ENCODE results near the gene CCDC172.

The CCDC172 gene, protein sequence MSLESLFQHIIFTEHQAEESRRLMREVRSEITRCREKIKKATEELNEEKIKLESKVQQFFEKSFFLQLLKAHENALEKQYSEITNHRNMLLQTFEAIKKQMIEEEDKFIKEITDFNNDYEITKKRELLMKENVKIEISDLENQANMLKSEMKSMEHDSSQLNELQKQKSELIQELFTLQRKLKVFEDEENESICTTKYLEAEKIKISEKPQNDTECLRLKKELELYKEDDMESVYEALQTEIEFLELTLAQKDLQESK

DNA sequence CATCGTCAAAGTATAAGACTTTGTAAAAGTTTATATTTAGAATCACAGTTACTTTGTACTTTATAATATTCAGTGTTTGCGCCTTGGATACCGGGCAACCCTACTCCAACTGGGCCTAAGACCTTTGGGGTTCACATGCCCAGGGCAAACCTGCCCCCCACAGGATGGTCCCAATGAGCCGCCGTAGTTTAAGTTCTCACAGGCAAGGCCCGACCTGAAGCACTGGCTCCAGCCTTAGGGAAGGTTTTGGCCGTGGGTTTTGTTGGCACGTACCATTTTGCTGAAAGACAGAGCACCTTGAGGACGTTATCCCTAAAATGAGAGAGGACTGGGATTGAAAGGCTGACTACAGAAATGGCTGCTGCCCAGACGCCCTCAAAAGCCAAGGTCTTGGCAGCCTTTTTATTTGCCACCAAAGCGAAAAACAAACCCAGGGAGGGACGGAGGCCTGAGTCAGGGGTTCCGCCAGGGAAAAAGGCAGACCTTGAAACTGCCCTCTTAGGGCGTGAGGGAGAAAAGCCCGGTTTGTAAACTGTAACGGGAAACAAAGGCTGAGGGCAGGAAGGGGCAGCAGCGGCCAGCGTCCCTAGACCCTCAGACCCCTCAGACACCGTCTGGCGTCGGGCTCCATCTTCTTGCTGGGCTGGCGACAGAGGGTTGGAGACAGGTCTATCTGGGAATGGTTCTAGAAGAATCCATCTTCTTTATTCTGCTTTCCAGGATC is at the start of gene CCDC172:
TSS of gene CCDC172 (plus strand) at position 222 of the 724 bp plus-strand sequence. CDS start 564 bp downstream, outside the sequence.
- DNase-seq, result no peak

DNA sequence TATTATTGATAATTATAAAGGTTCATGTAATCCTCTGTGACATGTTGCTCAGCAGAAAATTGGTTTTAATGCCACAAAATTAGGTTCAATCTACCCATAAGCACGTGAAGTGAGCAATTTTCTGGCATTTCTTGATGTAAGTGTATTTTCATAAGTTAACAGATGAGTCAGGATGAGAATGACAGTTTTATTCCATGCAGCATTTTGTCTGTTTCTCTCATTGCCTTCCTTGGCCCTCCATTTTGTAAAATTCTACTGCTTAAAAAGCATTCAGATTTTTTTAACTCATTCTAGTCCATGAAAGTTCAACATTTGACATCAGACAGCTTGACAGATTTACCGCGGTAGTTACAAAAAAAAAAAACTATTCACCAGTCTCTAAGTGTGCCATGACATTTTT is 47.3 kb upstream of the CCDC172 start:
- no peak for DNase-seq

GRCh38 chr10:116278846-116279245 is 45.4 kb upstream of the CCDC172 start:
- no peak for DNase-seq

DNA sequence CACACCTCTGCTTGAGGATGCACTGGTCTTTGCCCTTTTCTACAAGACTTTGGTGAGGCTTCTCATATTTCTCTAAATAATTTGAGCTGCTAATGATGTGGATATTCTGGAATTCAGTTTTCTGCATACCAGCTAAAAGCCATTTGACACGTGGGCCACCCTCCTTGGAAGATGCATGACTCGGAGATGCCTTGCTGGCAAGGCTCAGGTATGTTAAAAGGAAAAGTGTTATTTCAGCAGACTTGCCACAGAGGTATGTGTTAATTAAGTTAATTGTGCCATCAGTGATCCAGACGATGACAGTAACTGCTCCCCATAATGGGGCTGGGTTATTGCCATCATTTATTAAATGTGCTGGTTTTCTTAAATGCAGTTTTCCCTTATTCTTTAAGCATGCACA is 42.5 kb upstream of the CCDC172 start:
- DNase-seq, result no peak

DNA sequence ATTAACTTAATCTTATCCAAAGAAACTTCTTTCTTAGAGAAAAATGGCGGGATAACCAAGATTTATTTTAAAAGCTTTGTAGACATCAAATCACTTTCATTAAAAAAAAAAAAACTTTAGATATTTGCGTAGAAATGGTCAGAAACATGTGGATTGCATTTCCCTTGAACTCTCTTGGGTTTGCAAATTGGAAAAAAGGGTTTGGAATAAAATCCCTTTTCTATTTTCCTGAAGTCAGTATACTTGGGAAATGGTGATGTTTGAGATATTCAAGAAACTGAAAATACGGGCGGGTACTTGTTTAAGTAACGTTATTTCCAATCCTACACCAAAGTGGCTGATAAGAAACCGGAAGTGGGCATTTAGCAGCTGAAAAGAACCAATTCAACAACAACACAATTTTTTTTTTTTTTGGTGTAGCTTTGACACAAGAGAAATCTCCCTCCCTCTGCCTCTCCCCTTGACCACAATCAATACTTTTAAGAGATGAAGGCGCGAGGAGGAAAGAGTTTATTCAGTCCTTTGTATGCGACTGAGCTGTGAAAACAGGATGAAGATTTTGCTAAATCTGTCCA is 37.5 kb upstream of the CCDC172 start:
- no peak for DNase-seq

DNA sequence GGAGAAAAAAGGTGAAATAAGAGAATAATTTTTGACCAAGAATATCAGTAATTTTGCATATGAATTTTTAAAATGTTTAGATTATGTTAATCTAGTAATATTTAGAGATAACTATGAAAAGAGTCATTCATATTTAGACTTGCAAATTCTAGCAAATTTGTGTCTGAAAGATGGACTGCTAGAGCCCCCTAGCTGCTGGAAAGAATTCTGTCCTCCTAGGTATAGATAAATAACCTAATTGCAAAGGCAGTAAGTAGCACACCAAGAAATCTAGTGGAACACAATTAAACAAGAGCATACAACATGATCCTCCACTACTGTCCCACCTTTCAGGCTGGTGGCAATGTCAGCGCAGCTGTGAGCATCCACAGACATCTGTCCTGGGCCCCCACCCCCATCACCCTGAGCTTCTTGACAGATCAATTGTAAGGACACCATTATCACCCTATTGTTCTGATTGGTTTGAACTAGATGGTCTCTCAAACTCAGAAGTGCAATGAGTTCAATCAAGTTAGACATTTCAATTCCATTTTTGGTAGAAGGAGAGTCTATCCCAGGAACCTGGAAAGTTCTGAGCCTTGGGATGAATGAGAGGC is 36.2 kb upstream of the CCDC172 start:
- no peak for DNase-seq

DNA sequence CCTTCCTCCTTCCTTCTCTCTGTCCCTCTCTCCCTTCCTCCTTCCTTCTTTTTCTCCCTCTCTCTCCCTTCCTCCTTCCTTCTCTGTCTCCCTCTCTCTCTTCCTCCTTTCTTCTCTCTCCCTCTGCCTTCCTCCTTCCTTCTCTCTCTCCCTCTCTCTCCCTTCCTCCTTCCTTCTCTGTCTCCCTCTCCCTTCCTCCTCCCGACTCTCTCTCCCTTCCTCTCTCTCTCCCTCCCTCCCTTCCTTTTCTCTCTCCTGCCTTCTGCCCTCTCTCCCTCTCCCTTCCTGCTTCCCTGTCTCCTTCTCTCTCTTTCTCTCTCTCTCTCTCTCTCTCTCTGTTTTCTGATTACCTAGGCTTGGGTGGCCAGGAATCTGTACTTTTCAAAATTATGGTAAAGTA is 34.6 kb upstream of the CCDC172 start:
- no peak for DNase-seq

- no peak for DNase-seq
These were observed 31.8 kb upstream of the CCDC172 start for GRCh38 chr10:116292493-116292892.

GRCh38 chr10:116296291-116296721 is 27.9 kb upstream of the CCDC172 start:
- no peak for DNase-seq

DNA sequence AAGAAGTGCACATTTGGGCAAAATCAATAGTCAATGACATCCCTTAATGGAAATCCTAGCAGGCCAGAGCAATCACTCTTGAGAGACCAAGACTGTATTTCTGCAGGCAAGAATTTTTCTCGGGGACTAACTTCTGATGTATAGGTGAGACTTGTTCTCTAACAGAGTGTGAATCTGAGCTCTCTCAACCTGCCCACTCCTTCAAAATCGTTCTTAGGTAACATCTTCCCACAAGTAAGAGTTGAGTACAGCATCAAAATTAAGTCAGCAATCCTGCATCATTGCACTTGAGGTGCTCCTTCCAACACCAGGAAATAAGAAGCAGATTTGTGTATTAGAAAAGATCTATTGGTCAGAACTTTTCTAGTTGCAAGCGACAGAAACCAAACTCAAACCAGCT is 25.7 kb upstream of the CCDC172 start:
- no peak for DNase-seq

GRCh38 chr10:116300542-116300941 is 23.7 kb upstream of the CCDC172 start:
- DNase-seq, result no peak

DNA sequence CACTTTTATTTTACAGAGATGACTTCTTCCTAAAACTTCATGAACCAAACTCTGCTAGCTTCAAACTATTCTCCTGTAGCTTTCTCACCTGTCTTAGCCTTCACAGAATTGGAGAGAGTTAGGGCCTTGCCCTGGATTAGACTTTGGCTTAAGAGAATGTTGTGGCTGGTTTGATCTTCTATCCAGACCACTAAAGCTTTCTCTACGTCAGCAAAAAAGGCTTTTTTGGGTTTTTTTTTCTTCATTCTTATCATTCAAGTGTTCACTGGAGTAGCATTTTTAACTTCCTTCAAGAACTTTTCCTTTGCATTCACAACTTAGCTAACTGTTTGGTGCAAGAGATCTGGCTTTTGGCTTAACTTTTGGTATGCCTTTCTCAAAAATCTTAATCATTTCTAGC is 19.3 kb upstream of the CCDC172 start:
- no peak for DNase-seq

DNA sequence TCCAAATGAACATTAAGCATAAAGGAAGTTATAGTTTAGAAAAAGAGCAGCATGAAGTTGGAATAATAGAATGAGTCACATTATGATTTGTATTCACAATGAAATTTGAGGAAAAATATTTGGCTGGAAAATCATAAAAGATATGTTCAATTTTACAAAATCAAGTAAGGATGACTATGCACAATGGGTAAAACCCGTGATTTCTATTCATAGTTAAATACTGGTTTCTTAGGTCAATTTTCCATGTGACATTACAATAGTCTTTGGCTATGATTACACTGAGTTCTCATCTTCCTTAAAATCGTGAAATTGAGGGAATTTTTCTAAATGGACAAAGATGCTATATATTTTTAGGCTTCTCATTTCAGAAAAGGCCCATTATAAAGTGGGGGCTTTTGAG is 17.4 kb upstream of the CCDC172 start:
- DNase-seq, result no peak

- DNase-seq, result no peak
These were observed 16.8 kb upstream of the CCDC172 start for GRCh38 chr10:116307455-116307854.

GRCh38 chr10:116311016-116311415 is 13.2 kb upstream of the CCDC172 start:
- DNase-seq, result no peak

DNA sequence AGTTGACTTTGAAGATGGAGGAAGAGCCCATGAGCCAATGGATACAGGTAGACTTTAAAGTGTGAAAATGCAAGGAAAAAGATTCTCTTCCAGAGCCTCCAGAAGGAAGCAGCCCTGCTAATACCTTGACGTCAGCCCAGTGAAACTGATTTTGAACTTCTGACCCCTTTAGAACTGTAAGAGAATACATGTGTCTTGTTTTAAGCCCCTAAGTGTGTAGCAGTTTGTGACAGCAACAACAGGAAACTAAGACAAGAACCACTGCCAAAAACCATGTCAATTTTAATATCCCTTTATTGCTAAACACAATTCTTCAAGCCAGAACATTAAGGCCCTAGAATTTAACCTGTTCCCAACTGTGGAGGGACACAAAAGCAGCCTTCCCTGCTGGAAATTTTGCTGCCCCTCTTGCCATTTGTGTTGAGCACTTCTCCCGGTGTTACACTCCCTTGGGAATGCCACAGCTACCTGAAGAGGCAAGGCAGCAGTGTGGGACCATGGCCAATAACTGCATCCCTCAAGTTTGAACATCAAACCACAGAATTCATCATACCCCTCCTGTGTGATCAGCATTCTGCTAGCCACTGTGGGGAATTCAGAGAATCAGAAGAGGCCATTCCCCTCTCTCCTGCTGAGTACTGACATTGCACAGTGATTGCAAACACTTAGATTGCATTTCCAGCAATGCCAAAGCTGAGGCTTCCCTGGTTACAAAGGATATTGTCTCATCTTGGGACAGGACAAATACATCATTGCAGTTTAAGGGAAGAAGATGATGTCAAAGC is 12.3 kb upstream of the CCDC172 start:
- no peak for DNase-seq

DNA sequence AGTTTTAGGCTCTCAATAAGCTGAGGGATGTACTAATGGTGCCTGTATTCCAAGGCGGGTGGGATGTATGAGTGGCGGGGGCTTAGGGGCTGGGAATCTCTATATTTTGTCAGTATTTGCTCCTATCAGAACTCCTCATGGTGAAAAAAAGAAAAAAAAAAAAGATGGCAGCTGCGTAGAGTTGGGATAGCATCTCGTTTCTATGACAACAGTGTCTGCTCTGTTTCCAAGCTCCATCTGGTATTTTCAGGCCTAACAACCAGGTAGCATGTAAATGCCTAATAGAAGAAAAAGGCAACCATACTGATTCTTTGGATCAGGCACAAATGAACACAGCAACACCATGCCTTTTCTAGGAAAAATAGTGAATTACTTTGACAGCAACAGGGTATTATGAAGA is 11.7 kb upstream of the CCDC172 start:
- no peak for DNase-seq

DNA sequence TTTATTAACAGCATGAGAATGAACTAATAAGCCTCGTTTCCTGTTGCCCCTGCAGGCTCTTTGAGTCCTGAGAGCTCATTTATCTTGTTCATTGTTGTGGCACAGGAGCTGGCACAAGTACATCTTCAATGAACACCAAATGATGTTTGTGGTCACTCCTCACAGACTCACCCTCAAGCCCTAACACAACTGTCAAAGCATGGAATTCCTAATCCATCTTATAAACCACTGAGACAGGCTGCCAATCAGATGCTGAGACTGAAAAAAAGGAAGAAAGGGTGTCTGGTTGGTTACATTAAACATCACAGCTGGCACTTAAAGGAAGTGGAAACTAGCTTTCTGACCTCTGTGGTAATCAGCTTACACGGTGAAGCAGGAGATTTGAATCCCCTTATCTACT is 7.7 kb upstream of the CCDC172 start:
- DNase-seq, result no peak

- DNase-seq, result no peak
These were observed 845 bp downstream of the CCDC172 start for GRCh38 chr10:116324951-116325635.

- DNase-seq, result no peak
These were observed 1.7 kb downstream of the CCDC172 start for GRCh38 chr10:116325987-116326386.

GRCh38 chr10:116329153-116329552 is 4.9 kb downstream of the CCDC172 start:
- no peak for DNase-seq

DNA sequence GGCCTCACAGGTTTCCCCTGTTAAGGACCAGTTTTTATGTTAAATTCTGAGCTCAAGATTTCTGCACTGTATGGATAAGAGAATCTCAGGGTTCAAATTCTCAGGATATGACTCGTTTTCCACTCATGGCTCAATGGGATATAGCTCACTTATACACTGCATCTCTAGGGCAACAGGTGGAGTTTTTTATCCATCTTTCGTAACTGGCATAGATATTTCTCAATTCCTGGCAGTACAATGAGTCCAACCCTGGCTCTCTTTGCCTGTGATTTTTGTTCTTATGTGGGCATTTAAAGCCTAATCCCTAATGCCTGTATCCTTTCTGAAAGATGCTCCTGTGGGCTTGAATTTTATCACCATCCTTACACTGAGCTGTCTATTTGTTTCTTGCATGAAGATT is 7.6 kb downstream of the CCDC172 start:
- DNase-seq, result no peak

All from DMS 273 treated with DMSO at 0.1 percent for 48 hours (cell line).